H9 (cell line): Measurements from ENCODE around the gene QSOX2. TPM values are rescaled to one million over a fixed set of nuclear protein-coding genes. Genes with fewer than 3 reads are reported as not detected.

Experiments used
- DNase-seq: peaks from one replicate; pipeline ENCODE4 v3.0.0-alpha.2; 2017
- H2AFZ ChIP-seq: one replicate; pipeline ENCODE4 v1.6.1; 2013; ENCODE audit warnings: mild to moderate bottlenecking, low read length, control low read depth, moderate library complexity
- H2AK5ac ChIP-seq: 2 replicates; pipeline ENCODE4 v1.6.1; 2013; ENCODE audit warnings: low read length, control low read depth, mixed read lengths; ENCODE audit not compliant: insufficient read length
- H2BK120ac ChIP-seq: one replicate; pipeline ENCODE4 v1.6.1; 2013; ENCODE audit warnings: low read depth, mild to moderate bottlenecking, low read length, control low read depth, inconsistent platforms; ENCODE audit not compliant: poor library complexity, severe bottlenecking
- H2BK12ac ChIP-seq: 2 replicates; pipeline ENCODE4 v1.6.1; 2013; ENCODE audit warnings: low read length, control low read depth, mixed read lengths, low read depth; ENCODE audit not compliant: insufficient read length
- H2BK15ac ChIP-seq: 2 replicates; pipeline ENCODE4 v1.6.1; 2013; ENCODE audit warnings: low read depth, low read length, control low read depth
- H2BK20ac ChIP-seq: one replicate; pipeline ENCODE4 v1.6.1; 2013; ENCODE audit warnings: low read depth, mild to moderate bottlenecking, low read length, control low read depth, inconsistent platforms; ENCODE audit not compliant: poor library complexity, severe bottlenecking
- H2BK5ac ChIP-seq: 2 replicates; pipeline ENCODE4 v1.6.1; 2013; ENCODE audit warnings: low read length, control low read depth, mixed read lengths; ENCODE audit not compliant: insufficient read length
- H3K14ac ChIP-seq: 2 replicates; pipeline ENCODE4 v1.6.1; 2013; ENCODE audit warnings: low read length, control low read depth; ENCODE audit not compliant: insufficient read depth
- H3K18ac ChIP-seq: 2 replicates; pipeline ENCODE4 v1.6.1; 2013; ENCODE audit warnings: low read depth, mild to moderate bottlenecking, mixed read lengths, low read length, control low read depth; ENCODE audit not compliant: insufficient read length
- H3K23ac ChIP-seq: 2 replicates; pipeline ENCODE4 v1.6.1; 2013; ENCODE audit warnings: low read length, control low read depth, mixed read lengths, low read depth; ENCODE audit not compliant: insufficient read length
- H3K23me2 ChIP-seq: 2 replicates; pipeline ENCODE4 v1.6.1; 2013; ENCODE audit warnings: low read depth, mild to moderate bottlenecking, mixed read lengths, low read length, control low read depth; ENCODE audit not compliant: insufficient read length, poor library complexity, severe bottlenecking
- H3K27ac ChIP-seq: 2 replicates; pipeline ENCODE4 v1.5.1; 2013; ENCODE audit warnings: low read length, control low read depth, mixed read lengths, low read depth; ENCODE audit not compliant: insufficient read length
- H3K27me3 ChIP-seq: 2 replicates; pipeline ENCODE4 v1.6.1; 2013; ENCODE audit warnings: low read length, control low read depth, inconsistent platforms; ENCODE audit not compliant: insufficient read depth
- H3K4ac ChIP-seq: 2 replicates; pipeline ENCODE4 v1.6.1; 2013; ENCODE audit warnings: low read depth, mild to moderate bottlenecking, control low read depth, inconsistent platforms, low read length, moderate library complexity
- H3K4me1 ChIP-seq: 2 replicates; pipeline ENCODE4 v1.6.1; 2013; ENCODE audit warnings: low read length, control low read depth, inconsistent platforms; ENCODE audit not compliant: insufficient read depth
- H3K4me2 ChIP-seq: 2 replicates; pipeline ENCODE4 v1.6.1; 2013; ENCODE audit warnings: low read length, control low read depth, mixed read lengths; ENCODE audit not compliant: insufficient read length, insufficient read depth
- H3K56ac ChIP-seq: 2 replicates; pipeline ENCODE4 v1.6.1; 2013; ENCODE audit warnings: low read depth, mild to moderate bottlenecking, mixed read lengths, low read length, control low read depth; ENCODE audit not compliant: insufficient read length
- H3K79me1 ChIP-seq: 2 replicates; pipeline ENCODE4 v1.6.1; 2013; ENCODE audit warnings: low read depth, mild to moderate bottlenecking, moderate library complexity, low read length, control low read depth, inconsistent platforms; ENCODE audit not compliant: insufficient read depth, poor library complexity, severe bottlenecking
- H3K79me2 ChIP-seq: 2 replicates; pipeline ENCODE4 v1.6.1; 2013; ENCODE audit warnings: low read length, control low read depth, inconsistent platforms; ENCODE audit not compliant: insufficient read depth
- H3K9ac ChIP-seq: 2 replicates; pipeline ENCODE4 v1.6.1; 2013; ENCODE audit warnings: low read length, control low read depth, mixed read lengths; ENCODE audit not compliant: insufficient read length; ENCODE audit errors: extremely low read depth
- H3K9me3 ChIP-seq: one replicate; pipeline ENCODE4 v1.6.1; 2013; ENCODE audit warnings: low read depth, low read length, inconsistent platforms; ENCODE audit not compliant: control insufficient read depth
- H3T11ph ChIP-seq: one replicate; pipeline ENCODE4 v1.6.1; 2013; ENCODE audit warnings: mild to moderate bottlenecking, low read length, control low read depth, inconsistent platforms
- H4K20me1 ChIP-seq: one replicate; pipeline ENCODE4 v1.6.1; 2013; ENCODE audit not compliant: control insufficient read depth, insufficient read length, insufficient read depth
- H4K5ac ChIP-seq: 2 replicates; pipeline ENCODE4 v1.6.1; 2013; ENCODE audit warnings: low read depth, mild to moderate bottlenecking, mixed read lengths, low read length, control low read depth; ENCODE audit not compliant: insufficient read length
- H4K8ac ChIP-seq: replicated peaks from 2 replicates; pipeline ENCODE4 v1.6.1; 2013; ENCODE audit warnings: low read length, control low read depth, mixed read lengths, low read depth; ENCODE audit not compliant: insufficient read length
- H4K91ac ChIP-seq: 2 replicates; pipeline ENCODE4 v1.6.1; 2013; ENCODE audit warnings: low read depth, mild to moderate bottlenecking, moderate library complexity, mixed read lengths, low read length, control low read depth; ENCODE audit not compliant: insufficient read length
- H3K27ac Mint-ChIP-seq, 3 experiments: 2 replicates in 2 of 3; 3 replicates in 1 of 3; pipeline ENCODE4 v1.8.0; 2020 to 2021; ENCODE audit warnings: mixed read lengths in 3 of 3, mild to moderate bottlenecking in 1 of 3, moderate library complexity in 1 of 3
- H3K27me3 Mint-ChIP-seq: 2 replicates; pipeline ENCODE4 v1.8.0; 2021; ENCODE audit warnings: low read depth, mild to moderate bottlenecking, moderate library complexity, mixed read lengths
- H3K36me3 Mint-ChIP-seq, 3 experiments: 2 replicates in 2 of 3; 3 replicates in 1 of 3; pipeline ENCODE4 v1.8.0; 2020 to 2021; ENCODE audit warnings: low read depth in 3 of 3, mixed read lengths in 3 of 3; ENCODE audit not compliant: insufficient read depth in 1 of 3
- H3K4me1 Mint-ChIP-seq, 2 experiments: 2 replicates each; pipeline ENCODE4 v1.8.0; 2020; ENCODE audit warnings: mixed read lengths in 2 of 2
- H3K4me3 Mint-ChIP-seq, 2 experiments: 2 replicates in 1 of 2; 3 replicates in 1 of 2; pipeline ENCODE4 v1.8.0; 2020 to 2021; ENCODE audit warnings: mild to moderate bottlenecking in 2 of 2, mixed read lengths in 2 of 2, moderate library complexity in 1 of 2
- H3K9me3 Mint-ChIP-seq, 2 experiments: 2 replicates in 1 of 2; 3 replicates in 1 of 2; pipeline ENCODE4 v1.8.0; 2020; ENCODE audit warnings: mild to moderate bottlenecking in 2 of 2, mixed read lengths in 2 of 2, moderate library complexity in 1 of 2
- CTCF ChIP-seq: fragments of 200-600 bp; sonication (generic); conservative IDR thresholded peaks from 3 replicates; pipeline ENCODE4 v1.8.0; 2021; ENCODE audit warnings: antibody characterized with exemption, mild to moderate bottlenecking
- WGBS: extraction: QIAGEN DNeasy Blood & Tissue Kit; methylation state at CpG from one replicate; pipeline ENCODE4 v1.1.7; 2013; ENCODE audit warnings: missing lambda C conversion rate, low lambda C conversion rate, mixed read lengths; ENCODE audit not compliant: insufficient read length; ENCODE audit errors: extremely low coverage; 5-methylcytosine and 5-hydroxymethylcytosine counted together
- total RNA-seq: library from RNA; stranded (reverse); gene quantifications from 2 replicates; pipeline ENCODE4 v1.2.1, GENCODE V29; 2021

QSOX2 gene
- total RNA-seq, 1 experiment from 2014 or later: 25.8 TPM

- H3K79me2 ChIP-seq: no peaks in the 10 kb centered on the region
- no peaks in the 10 kb centered on the region for H3K79me1 ChIP-seq
- H3K9me3 Mint-ChIP-seq: no peaks in the 10 kb centered on the region; a peak in 1 of 5 replicates
- H3K27me3 Mint-ChIP-seq: peaks cover 18% of the 10 kb centered on the region
- no peak overlapping the region for H2BK15ac ChIP-seq
- no peaks in the 10 kb centered on the region for H4K20me1 ChIP-seq
- H3K4me3 Mint-ChIP-seq: no peak overlapping the region; a peak in 1 of 5 replicates
- H2BK20ac ChIP-seq: no peak overlapping the region
- no peak overlapping the region for H3K23ac ChIP-seq
- no peak overlapping the region for H3K27ac ChIP-seq
- no peak overlapping the region for H3K9ac ChIP-seq
- peak overlapping the region in 2 of 3 experiments; percentile 7 to 55; a peak in 1 of 7 replicates for H3K27ac Mint-ChIP-seq
- no peak for DNase-seq
- no peak overlapping the region for H3K56ac ChIP-seq
- no peak overlapping the region for H3K14ac ChIP-seq
- no peak overlapping the region for H3K4ac ChIP-seq
- no peak overlapping the region for H2AK5ac ChIP-seq
- no peaks in the 10 kb centered on the region for H3K4me1 ChIP-seq
- no peaks in the 10 kb centered on the region for H3K9me3 ChIP-seq
- no peak overlapping the region for H3T11ph ChIP-seq
- no peak overlapping the region for H2AFZ ChIP-seq
- H3K18ac ChIP-seq: no peak overlapping the region
- H4K91ac ChIP-seq: no peak overlapping the region
- peaks cover 2% of the 10 kb centered on the region for H3K23me2 ChIP-seq
- TF ChIP-seq CTCF: no peak
- H3K27me3 ChIP-seq: no peaks in the 10 kb centered on the region
- no peak overlapping the region for H2BK12ac ChIP-seq
- no CpG with 5 or more reads among the region's 30 CpGs for WGBS
- peaks cover 10 to 30% of the 10 kb centered on the region in 2 experiments for H3K4me1 Mint-ChIP-seq
- H4K5ac ChIP-seq: no peak overlapping the region
- H2BK5ac ChIP-seq: no peak overlapping the region
- H3K36me3 Mint-ChIP-seq: peaks cover 0 to 1% (median 0%) of the 10 kb centered on the region in 3 experiments; a peak in 1 of 7 replicates
- H2BK120ac ChIP-seq: no peak overlapping the region
- H3K4me2 ChIP-seq: no peak overlapping the region
- no peak overlapping the region for H4K8ac ChIP-seq
Measured at GRCh38 chr9:136249877-136250559, 4.4 kb upstream of the QSOX2 start.
